ENCODE data around the gene HCRTR1. TPM values are rescaled to one million over a fixed set of nuclear protein-coding genes. Genes with fewer than 3 reads are reported as not detected.

HCRTR1 gene
- total RNA-seq, 2 donors from 2014 or later, result not detected

DNA sequence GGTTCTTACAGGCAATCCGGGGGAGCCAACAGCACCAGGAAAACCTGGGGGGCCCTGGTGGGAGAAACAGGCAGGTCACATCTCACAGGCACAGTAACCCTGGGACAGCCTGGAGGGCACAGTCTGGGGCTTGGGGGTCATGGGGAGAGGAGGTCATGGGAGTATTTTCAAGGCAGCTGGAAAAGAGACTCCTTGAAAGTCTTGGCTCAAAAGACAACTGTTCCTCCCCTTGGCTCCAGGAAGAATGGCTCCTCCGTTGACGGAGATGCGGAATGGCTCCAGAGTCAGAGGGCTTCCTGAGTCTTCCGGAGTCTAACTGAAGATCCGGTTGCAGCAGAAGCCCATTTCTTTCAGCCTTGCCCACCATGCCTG, 53.1 kb downstream of the HCRTR1 start:
- TF ChIP-seq, protein P1, sequence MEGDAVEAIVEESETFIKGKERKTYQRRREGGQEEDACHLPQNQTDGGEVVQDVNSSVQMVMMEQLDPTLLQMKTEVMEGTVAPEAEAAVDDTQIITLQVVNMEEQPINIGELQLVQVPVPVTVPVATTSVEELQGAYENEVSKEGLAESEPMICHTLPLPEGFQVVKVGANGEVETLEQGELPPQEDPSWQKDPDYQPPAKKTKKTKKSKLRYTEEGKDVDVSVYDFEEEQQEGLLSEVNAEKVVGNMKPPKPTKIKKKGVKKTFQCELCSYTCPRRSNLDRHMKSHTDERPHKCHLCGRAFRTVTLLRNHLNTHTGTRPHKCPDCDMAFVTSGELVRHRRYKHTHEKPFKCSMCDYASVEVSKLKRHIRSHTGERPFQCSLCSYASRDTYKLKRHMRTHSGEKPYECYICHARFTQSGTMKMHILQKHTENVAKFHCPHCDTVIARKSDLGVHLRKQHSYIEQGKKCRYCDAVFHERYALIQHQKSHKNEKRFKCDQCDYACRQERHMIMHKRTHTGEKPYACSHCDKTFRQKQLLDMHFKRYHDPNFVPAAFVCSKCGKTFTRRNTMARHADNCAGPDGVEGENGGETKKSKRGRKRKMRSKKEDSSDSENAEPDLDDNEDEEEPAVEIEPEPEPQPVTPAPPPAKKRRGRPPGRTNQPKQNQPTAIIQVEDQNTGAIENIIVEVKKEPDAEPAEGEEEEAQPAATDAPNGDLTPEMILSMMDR (IDR thresholded peaks at IDR 0.05), result no peak
- H3K9me3 ChIP-seq, result no peaks in the 10 kb centered on the region
- no peaks in the 10 kb centered on the region for H3K36me3 ChIP-seq
- peaks cover 8% of the 10 kb centered on the region for H3K4me1 ChIP-seq
- H3K4me3 ChIP-seq, result peak overlapping the region; percentile 33
- intact Hi-C loops (cut with DNase I), result no loop called here
- no peaks in the 10 kb centered on the region for H3K27me3 ChIP-seq
- H3K27ac ChIP-seq, result peak overlapping the region; percentile 69
- peak overlapping the region; percentile 33 to 89 for H3K9ac ChIP-seq (ENCODE audit: low read depth in 2 of 2, low read length in 2 of 2)
- DNase-seq, result no peak

DNA sequence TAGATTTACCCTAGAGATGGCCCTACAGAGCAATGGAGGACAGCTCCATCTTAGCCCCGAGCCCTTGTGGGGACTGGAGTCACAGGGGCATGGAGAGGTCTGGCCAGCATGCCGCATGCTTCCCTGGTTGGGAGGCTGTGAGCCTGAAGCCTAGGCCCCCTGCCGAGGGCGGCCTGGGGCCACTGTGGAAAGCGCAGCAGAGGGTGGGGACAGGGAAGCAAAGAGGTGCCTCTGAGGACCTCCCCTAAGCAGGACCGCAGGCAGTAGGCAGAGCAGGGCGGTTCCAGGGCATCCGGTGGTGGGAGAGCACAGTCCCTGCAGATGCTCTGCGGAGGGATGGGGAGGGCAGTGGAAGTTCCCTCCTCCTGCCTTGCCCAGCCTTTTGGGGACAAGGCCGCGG, 53.7 kb downstream of the HCRTR1 start:
- H3K27ac ChIP-seq, result no peak overlapping the region
- peaks cover 8% of the 10 kb centered on the region for H3K4me1 ChIP-seq
- H3K36me3 ChIP-seq, result no peaks in the 10 kb centered on the region
- no peak overlapping the region for H3K4me3 ChIP-seq
- intact Hi-C loops (cut with DNase I), result no loop called here
- DNase-seq, result no peak
- no peaks in the 10 kb centered on the region for H3K27me3 ChIP-seq
- H3K9ac ChIP-seq (ENCODE audit: low read depth in 2 of 2, low read length in 2 of 2), result no peak overlapping the region
- H3K9me3 ChIP-seq, result no peaks in the 10 kb centered on the region
- TF ChIP-seq, protein P1 (IDR thresholded peaks at IDR 0.05), result no peak

DNA sequence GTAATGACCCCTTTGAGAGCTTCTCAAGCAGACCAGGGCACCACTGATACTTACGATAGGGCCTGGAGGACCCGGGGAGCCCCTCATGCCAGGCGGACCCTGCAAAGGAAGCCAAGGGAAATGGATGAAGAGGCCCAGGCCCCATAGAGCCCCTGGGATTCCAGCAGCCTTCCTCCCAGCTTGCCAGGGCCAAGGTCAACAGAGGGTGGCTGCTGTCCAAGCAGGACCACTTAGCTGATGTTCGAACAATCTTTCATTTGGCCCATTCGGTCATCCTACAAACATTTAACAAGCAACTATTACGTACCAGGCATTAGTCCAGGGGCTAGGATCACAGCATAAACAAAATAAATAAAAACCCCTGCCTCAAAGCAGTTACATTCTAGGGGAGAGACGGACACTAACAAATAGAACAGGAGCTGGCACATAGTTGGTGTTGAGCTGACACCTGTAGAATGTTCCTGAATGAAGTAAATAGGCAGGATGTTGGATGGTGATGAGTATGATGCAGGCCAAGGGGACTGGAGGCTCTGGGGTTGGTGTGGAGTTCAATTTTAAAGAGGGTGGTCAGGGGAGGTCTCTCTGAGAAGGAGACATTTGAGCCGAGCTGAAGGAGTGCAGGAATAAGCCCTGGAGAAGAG, 54.2 kb downstream of the HCRTR1 start:
- H3K4me1 ChIP-seq, result peaks cover 7% of the 10 kb centered on the region
- no peak for DNase-seq
- intact Hi-C loops (cut with DNase I), result no loop called here
- TF ChIP-seq, protein P1 (IDR thresholded peaks at IDR 0.05), result no peak
- no peaks in the 10 kb centered on the region for H3K27me3 ChIP-seq
- H3K36me3 ChIP-seq, result no peaks in the 10 kb centered on the region
- H3K9me3 ChIP-seq, result no peaks in the 10 kb centered on the region
- no peak overlapping the region for H3K9ac ChIP-seq (ENCODE audit: low read depth in 2 of 2, low read length in 2 of 2)
- H3K27ac ChIP-seq, result no peak overlapping the region
- H3K4me3 ChIP-seq, result no peak overlapping the region

DNA sequence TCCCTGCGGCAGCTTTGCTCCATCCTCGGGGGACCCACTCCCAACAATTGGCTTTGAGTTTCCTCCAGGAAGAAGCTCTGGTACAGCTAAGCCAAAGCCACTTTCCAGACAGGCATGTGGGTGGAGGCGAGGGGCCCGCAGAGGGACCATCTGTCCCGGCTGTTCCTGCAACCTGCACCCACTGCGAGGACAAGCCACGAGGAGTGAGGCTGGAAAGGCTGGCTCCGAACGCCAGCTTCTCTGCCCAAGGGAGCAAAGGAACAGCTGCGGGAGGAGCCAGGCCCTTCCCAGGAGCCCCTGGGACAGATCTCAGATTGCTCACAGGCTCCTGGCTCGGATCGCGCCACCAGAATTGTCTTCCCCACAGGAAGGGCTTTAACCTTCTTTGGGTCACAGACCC, 55.5 kb downstream of the HCRTR1 start:
- peaks cover 3% of the 10 kb centered on the region for H3K4me1 ChIP-seq
- TF ChIP-seq, protein P1 (IDR thresholded peaks at IDR 0.05), result no peak
- no peaks in the 10 kb centered on the region for H3K9me3 ChIP-seq
- no peak overlapping the region for H3K27ac ChIP-seq
- H3K27me3 ChIP-seq, result no peaks in the 10 kb centered on the region
- no peak overlapping the region for H3K9ac ChIP-seq (ENCODE audit: low read depth in 2 of 2, low read length in 2 of 2)
- no peak for DNase-seq
- H3K36me3 ChIP-seq, result no peaks in the 10 kb centered on the region
- intact Hi-C loops (cut with DNase I), result no loop called here
- H3K4me3 ChIP-seq, result no peak overlapping the region

DNA sequence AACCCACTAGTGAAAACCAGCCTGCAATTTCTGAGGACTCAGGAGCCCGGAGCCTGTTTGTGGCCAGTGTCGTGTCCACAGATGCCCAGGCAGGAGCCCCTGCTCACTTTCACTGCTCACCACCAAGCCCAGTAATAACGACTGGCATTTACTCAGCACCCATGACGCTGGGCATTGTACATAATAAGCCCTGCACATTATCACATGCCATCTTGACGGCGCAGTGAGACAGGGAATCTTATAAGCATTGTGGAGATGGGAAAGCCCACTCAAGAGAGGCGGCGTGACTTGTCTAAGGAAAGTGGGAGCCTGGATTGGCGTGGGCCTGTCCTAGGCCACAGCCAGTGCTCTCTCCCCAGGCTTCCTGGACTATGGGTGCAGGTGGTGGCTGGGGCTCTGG, 55.9 kb downstream of the HCRTR1 start:
- no peak overlapping the region for H3K9ac ChIP-seq (ENCODE audit: low read depth in 2 of 2, low read length in 2 of 2)
- peaks cover 3% of the 10 kb centered on the region for H3K4me1 ChIP-seq
- H3K36me3 ChIP-seq, result no peaks in the 10 kb centered on the region
- no peaks in the 10 kb centered on the region for H3K27me3 ChIP-seq
- H3K9me3 ChIP-seq, result no peaks in the 10 kb centered on the region
- TF ChIP-seq, protein P1 (IDR thresholded peaks at IDR 0.05), result no peak
- intact Hi-C loops (cut with DNase I), result no loop called here
- DNase-seq, result no peak
- no peak overlapping the region for H3K4me3 ChIP-seq
- no peak overlapping the region for H3K27ac ChIP-seq

Data from colonic mucosa (tissue), 4 donors.